ENCODE data around the gene DEPDC7.
"Not testable (repeated sequence)": the region's sequence is repeated elsewhere in the genome, so short reads cannot be mapped to it uniquely, and the experiment has no call there.

DNA sequence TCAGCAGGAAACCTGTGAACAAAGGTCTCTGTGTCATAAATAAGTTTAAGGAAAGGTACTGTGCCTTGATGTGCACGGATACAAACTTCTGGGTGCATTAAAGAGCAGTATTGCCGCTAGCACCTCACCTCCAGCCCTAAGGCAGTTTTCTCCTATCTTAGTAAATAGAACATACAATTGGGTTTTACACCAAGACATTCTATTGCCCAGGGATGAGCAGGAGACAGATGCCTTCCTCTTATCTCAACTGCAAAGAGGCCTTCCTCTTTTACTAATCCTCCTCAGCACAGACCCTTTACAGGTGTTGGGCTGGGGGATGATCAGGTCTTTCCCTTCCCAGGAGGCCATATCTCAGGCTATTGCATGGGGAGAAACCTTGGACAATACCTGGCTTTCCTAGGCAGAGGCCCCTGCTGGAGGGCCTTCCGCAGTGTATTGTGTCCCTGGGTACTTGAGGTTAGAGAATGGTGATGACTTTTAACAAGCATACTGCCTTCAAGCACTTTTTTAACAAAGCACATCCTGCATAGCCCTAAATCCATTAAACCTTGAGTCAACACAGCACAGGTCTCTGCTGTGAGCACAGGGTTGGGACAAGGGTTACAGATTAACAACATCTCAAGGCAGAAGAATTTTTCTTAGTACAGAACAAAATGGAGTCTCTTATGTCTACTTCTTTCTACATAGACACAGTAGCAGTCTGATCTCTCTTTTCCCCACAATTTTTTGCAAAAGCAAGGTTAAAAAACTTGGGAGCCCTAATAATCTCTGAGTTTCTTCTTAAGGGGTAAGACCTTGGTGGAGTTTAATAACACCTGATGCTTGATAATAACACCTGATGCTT, 34.1 kb downstream of the DEPDC7 start:
- TF ChIP-seq POLR2A, POLR2AphosphoS5, EP300 (IDR thresholded peaks at IDR 0.05): not testable (repeated sequence)
- TF ChIP-seq, protein P1, sequence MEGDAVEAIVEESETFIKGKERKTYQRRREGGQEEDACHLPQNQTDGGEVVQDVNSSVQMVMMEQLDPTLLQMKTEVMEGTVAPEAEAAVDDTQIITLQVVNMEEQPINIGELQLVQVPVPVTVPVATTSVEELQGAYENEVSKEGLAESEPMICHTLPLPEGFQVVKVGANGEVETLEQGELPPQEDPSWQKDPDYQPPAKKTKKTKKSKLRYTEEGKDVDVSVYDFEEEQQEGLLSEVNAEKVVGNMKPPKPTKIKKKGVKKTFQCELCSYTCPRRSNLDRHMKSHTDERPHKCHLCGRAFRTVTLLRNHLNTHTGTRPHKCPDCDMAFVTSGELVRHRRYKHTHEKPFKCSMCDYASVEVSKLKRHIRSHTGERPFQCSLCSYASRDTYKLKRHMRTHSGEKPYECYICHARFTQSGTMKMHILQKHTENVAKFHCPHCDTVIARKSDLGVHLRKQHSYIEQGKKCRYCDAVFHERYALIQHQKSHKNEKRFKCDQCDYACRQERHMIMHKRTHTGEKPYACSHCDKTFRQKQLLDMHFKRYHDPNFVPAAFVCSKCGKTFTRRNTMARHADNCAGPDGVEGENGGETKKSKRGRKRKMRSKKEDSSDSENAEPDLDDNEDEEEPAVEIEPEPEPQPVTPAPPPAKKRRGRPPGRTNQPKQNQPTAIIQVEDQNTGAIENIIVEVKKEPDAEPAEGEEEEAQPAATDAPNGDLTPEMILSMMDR (IDR thresholded peaks at IDR 0.05): not testable (repeated sequence)

Measured in upper lobe of left lung (tissue), 4 donors.